HG03558 (cell line): Measurements from ENCODE around the gene TNNC2.

Experiments used
- ATAC-seq: cut with Tn5 transposase; IDR thresholded peaks from one replicate; pipeline ENCODE4 v1.9.1; 2021; ENCODE audit warnings: moderate number of reproducible peaks; ENCODE audit not compliant: unreplicated experiment; ENCODE audit errors: extremely low read depth

The TNNC2 gene

GRCh38 chr20:45792317-45793118, 34.6 kb downstream of the TNNC2 start:
- no peak for ATAC-seq

- ATAC-seq: no peak
Measured at GRCh38 chr20:45788351-45788750, 38.8 kb downstream of the TNNC2 start.

GRCh38 chr20:45783656-45784294, 43.3 kb downstream of the TNNC2 start:
- ATAC-seq: no peak

GRCh38 chr20:45782890-45783289, 44.2 kb downstream of the TNNC2 start:
- ATAC-seq: no peak

GRCh38 chr20:45781391-45781931, 45.7 kb downstream of the TNNC2 start:
- no peak for ATAC-seq

- ATAC-seq: no peak
Measured at GRCh38 chr20:45780159-45780558, 47.0 kb downstream of the TNNC2 start.

GRCh38 chr20:45779011-45779915, 47.8 kb downstream of the TNNC2 start:
- no peak for ATAC-seq

GRCh38 chr20:45776931-45777330, 50.2 kb downstream of the TNNC2 start:
- no peak for ATAC-seq

GRCh38 chr20:45775411-45775810, 51.7 kb downstream of the TNNC2 start:
- ATAC-seq: no peak

- no peak for ATAC-seq
Measured at GRCh38 chr20:45774945-45775344, 52.2 kb downstream of the TNNC2 start.
